GM12878 (cell line): Measurements from ENCODE around the gene TM7SF3. TPM values are rescaled to one million over a fixed set of nuclear protein-coding genes. Genes with fewer than 3 reads are reported as not detected.
A peak's percentile ranks its signal among the peaks of the same experiment; 100 is the strongest.

ENCODE experiments used
- ELK1 ChIP-seq: IDR thresholded peaks from 2 replicates; pipeline ENCODE4 v1.6.1; 2012; ENCODE audit warnings: low read depth, low read length, improper control_type of control experiment
- IRF5 ChIP-seq: fragments of 450-650 bp; IDR thresholded peaks from 2 replicates; pipeline ENCODE4 v1.6.1; 2017; ENCODE audit warnings: borderline replicate concordance
- KDM1A ChIP-seq: fragments of 200-600 bp; sonication (generic); IDR thresholded peaks from 2 replicates; pipeline ENCODE4 v1.6.1; 2016; ENCODE audit warnings: borderline replicate concordance
- RCOR1 ChIP-seq: conservative IDR thresholded peaks from 2 replicates; pipeline ENCODE4 v1.6.1; 2012; ENCODE audit warnings: low read depth, low read length, improper control_type of control experiment
- RELA ChIP-seq: fragments of 450-650 bp; IDR thresholded peaks from 2 replicates; pipeline ENCODE4 v1.8.0; 2014; ENCODE audit warnings: borderline replicate concordance; ENCODE audit not compliant: partially characterized antibody
- RUNX3 ChIP-seq: IDR thresholded peaks from 2 replicates; pipeline ENCODE4 v1.6.1; 2012; ENCODE audit warnings: low read length, inconsistent platforms
- SIN3A ChIP-seq: IDR thresholded peaks from 2 replicates; pipeline ENCODE4 v1.6.1; 2012; ENCODE audit warnings: low read depth, low read length, improper control_type of control experiment
- STAT3 ChIP-seq: IDR thresholded peaks from 2 replicates; pipeline ENCODE4 v1.6.1; 2011; ENCODE audit warnings: low read depth, low read length, improper control_type of control experiment
- YY1 ChIP-seq: IDR thresholded peaks from 2 replicates; pipeline ENCODE4 v1.6.1; 2011; ENCODE audit warnings: low read depth, mild to moderate bottlenecking, low read length
- ZBTB11 ChIP-seq: fragments of 450-650 bp; formaldehyde crosslinking; IDR thresholded peaks from 2 replicates; pipeline ENCODE4 v1.5.0; 2022; ENCODE audit warnings: mild to moderate bottlenecking, missing genetic modification characterization
- ZNF217 ChIP-seq: fragments of 450-650 bp; IDR thresholded peaks from 2 replicates; pipeline ENCODE4 v1.6.1; 2017; ENCODE audit warnings: antibody characterized with exemption, mild to moderate bottlenecking
- polyA plus RNA-seq, 11 experiments: library from polyadenylated mRNA; depleted of rRNA in 4 of 11; unstranded in 6 of 11; stranded (reverse) in 5 of 11; fragments of >200 nt; fragmentation: Nextera tagmentation in 4 of 11; fragmentation: Illumina TruSeq in 1 of 11; extraction: Ambion mirVana in 4 of 11; extraction: Trizol in 1 of 11; gene quantifications; 1 replicate in 1 of 11; 2 replicates in 10 of 11; pipeline versions ENCODE4 v1.2.1 to v1.2.3, GENCODE V29; 2011 to 2016; ENCODE audit warnings: inconsistent platforms in 2 of 11, missing spikeins in 2 of 11, low read depth in 1 of 11
- total RNA-seq, 4 experiments: library from RNA; depleted of rRNA in 3 of 4; stranded (reverse); fragments of >200 nt in 3 of 4; fragmentation: Illumina TruSeq in 1 of 4; extraction: Trizol in 1 of 4; gene quantifications; 2 replicates each; pipeline versions ENCODE4 v1.2.1 to v1.2.3, GENCODE V29; 2013 to 2021

TM7SF3 gene
- total and polyA plus RNA-seq, 10 of the 15 experiments (the other 5 are each of a cell fraction or from before 2014, with no cell fraction given), result 31.4 to 341 (median 74.8) TPM

- TF ChIP-seq IRF5 (peak; percentile 85), SIN3A (peak; percentile 44; the same call in 1 of the 2 replicates), YY1 (peak; percentile 91), ELK1 (0 out of 2 replicates have a peak, but pooled peaks have one; percentile 31), KDM1A (no peak), ZBTB11 (CRISPR knock-in tag) (no peak), RELA (peak; percentile 46), STAT3 (no peak), ZNF217 (no peak), RCOR1 (peak; percentile 97), RUNX3 (no peak; the same call in none of the 2 replicates)
Observed at GRCh38 chr12:26937863-26938700, 76.1 kb downstream of the TM7SF3 start, which contains the start of the genes FGFR1OP2 and INTS13 (continued).
